Measurements from ENCODE around the gene TMEM255B. TPM values are rescaled to one million over a fixed set of nuclear protein-coding genes. Genes with fewer than 3 reads are reported as not detected.
A peak's percentile ranks its signal among the peaks of the same experiment; 100 is the strongest.

TMEM255B gene
- polyA plus RNA-seq, 3 donors: 5.1 to 7.5 (median 5.9) TPM

- Histone ChIP-seq H3K27ac (ENCODE audit: low read depth in 1 of 2, low read length in 2 of 2) (no peak overlapping the region), H3K36me3 (replicated peaks in 1 of 2; ENCODE audit: control insufficient read depth in 1 of 2, insufficient read depth in 2 of 2, low read length in 2 of 2) (no peaks in the 10 kb centered on the region), H3K27me3 (ENCODE audit: control insufficient read depth in 2 of 2, insufficient read depth in 2 of 2, low read length in 2 of 2) (peaks cover 0 to 20% of the 10 kb centered on the region in 2 donors), H3K9me3 (replicated peaks in 1 of 2; ENCODE audit: control insufficient read depth in 1 of 2, insufficient read depth in 1 of 2, low read length in 2 of 2) (no peaks in the 10 kb centered on the region), H3K4me1 (ENCODE audit: control insufficient read depth in 1 of 2, insufficient read depth in 2 of 2, low read length in 2 of 2) (no peaks in the 10 kb centered on the region), H3K4me2 (replicated peaks; ENCODE audit: extremely low read depth, low read length, poor library complexity, severe bottlenecking) (no peak overlapping the region), H2AFZ (ENCODE audit: insufficient read depth, low read depth, low read length, poor library complexity, severe bottlenecking) (no peak overlapping the region), H4K20me1 (ENCODE audit: insufficient read depth, low read length) (no peaks in the 10 kb centered on the region), H3K9ac (ENCODE audit: insufficient read depth, low read length, poor library complexity, severe bottlenecking) (no peak overlapping the region), H3K4me3 (replicated peaks in 1 of 3; ENCODE audit: low read depth in 2 of 3, low read length in 3 of 3) (no peak overlapping the region), H3K79me2 (ENCODE audit: insufficient read depth, low read length) (no peaks in the 10 kb centered on the region)
- Mint-ChIP-seq H3K4me3 (peak overlapping the region in 1 of 2 donors; percentile 17), H3K27ac (no peak overlapping the region), H3K4me1 (peaks cover 11% of the 10 kb centered on the region), H3K27me3 (ENCODE audit: low read depth in 3 of 3) (peaks cover 21 to 40% (median 28%) of the 10 kb centered on the region in 3 donors), H3K9me3 (peaks cover 0 to 17% (median 4%) of the 10 kb centered on the region in 7 donors), H3K36me3 (peaks cover 3 to 36% of the 10 kb centered on the region in 2 donors)
- intact Hi-C loops (cut with micrococcal nuclease): no loop called here
- no peak for TF ChIP-seq CTCF (IDR thresholded peaks at IDR 0.05)
- WGBS (ENCODE audit: insufficient coverage): 62% methylated on average over 35 of the region's 35 CpGs
- DNase-seq: no peak
These were observed 81.7 kb downstream of the TMEM255B start for GRCh38 chr13:113840541-113841352.

DNA sequence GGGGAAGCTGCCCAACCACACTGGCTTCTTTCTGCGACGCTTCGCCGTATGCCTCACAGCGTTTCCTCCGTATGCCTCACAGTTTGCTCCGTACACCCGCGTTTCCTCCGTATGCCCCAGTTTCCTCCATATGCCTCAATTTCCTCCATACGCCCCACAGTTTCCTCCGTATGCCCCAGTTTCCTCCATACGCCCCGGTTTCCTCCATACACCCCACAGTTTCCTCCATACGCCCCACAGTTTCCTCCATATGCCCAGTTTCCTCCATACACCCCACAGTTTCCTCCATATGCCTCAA, 82.3 kb downstream of the TMEM255B start:
- no peak overlapping the region for H3K27ac Mint-ChIP-seq
- H3K4me1 ChIP-seq (ENCODE audit: control insufficient read depth in 1 of 2, insufficient read depth in 2 of 2, low read length in 2 of 2): no peaks in the 10 kb centered on the region
- no peak for TF ChIP-seq CTCF (IDR thresholded peaks at IDR 0.05)
- H3K4me3 ChIP-seq (replicated peaks in 1 of 3; ENCODE audit: low read depth in 2 of 3, low read length in 3 of 3): no peak overlapping the region
- no peaks in the 10 kb centered on the region for H3K79me2 ChIP-seq (ENCODE audit: insufficient read depth, low read length)
- H3K9me3 ChIP-seq (replicated peaks in 1 of 2; ENCODE audit: control insufficient read depth in 1 of 2, insufficient read depth in 1 of 2, low read length in 2 of 2): no peaks in the 10 kb centered on the region
- peaks cover 4 to 39% of the 10 kb centered on the region in 2 donors for H3K36me3 Mint-ChIP-seq
- H3K36me3 ChIP-seq (replicated peaks in 1 of 2; ENCODE audit: control insufficient read depth in 1 of 2, insufficient read depth in 2 of 2, low read length in 2 of 2): no peaks in the 10 kb centered on the region
- intact Hi-C loops (cut with micrococcal nuclease): no loop called here
- H2AFZ ChIP-seq (ENCODE audit: insufficient read depth, low read depth, low read length, poor library complexity, severe bottlenecking): no peak overlapping the region
- peaks cover 19 to 40% (median 32%) of the 10 kb centered on the region in 3 donors for H3K27me3 Mint-ChIP-seq (ENCODE audit: low read depth in 3 of 3)
- no peak overlapping the region for H3K4me2 ChIP-seq (replicated peaks; ENCODE audit: extremely low read depth, low read length, poor library complexity, severe bottlenecking)
- H3K27ac ChIP-seq (ENCODE audit: low read depth in 1 of 2, low read length in 2 of 2): no peak overlapping the region
- peaks cover 11% of the 10 kb centered on the region for H3K4me1 Mint-ChIP-seq
- no peak for DNase-seq
- H4K20me1 ChIP-seq (ENCODE audit: insufficient read depth, low read length): no peaks in the 10 kb centered on the region
- peaks cover 0 to 20% of the 10 kb centered on the region in 2 donors for H3K27me3 ChIP-seq (ENCODE audit: control insufficient read depth in 2 of 2, insufficient read depth in 2 of 2, low read length in 2 of 2)
- peak overlapping the region in 1 of 2 donors; percentile 17 for H3K4me3 Mint-ChIP-seq
- H3K9ac ChIP-seq (ENCODE audit: insufficient read depth, low read length, poor library complexity, severe bottlenecking): no peak overlapping the region
- WGBS (ENCODE audit: insufficient coverage): 6% methylated on average over 14 of the region's 15 CpGs
- peaks cover 0 to 20% (median 4%) of the 10 kb centered on the region in 7 donors for H3K9me3 Mint-ChIP-seq

All from CD14-positive monocyte (primary cell).